ENCODE data around the gene PLAAT4.
"Not testable (repeated sequence)": the region's sequence is repeated elsewhere in the genome, so short reads cannot be mapped to it uniquely, and the experiment has no call there.

DNA sequence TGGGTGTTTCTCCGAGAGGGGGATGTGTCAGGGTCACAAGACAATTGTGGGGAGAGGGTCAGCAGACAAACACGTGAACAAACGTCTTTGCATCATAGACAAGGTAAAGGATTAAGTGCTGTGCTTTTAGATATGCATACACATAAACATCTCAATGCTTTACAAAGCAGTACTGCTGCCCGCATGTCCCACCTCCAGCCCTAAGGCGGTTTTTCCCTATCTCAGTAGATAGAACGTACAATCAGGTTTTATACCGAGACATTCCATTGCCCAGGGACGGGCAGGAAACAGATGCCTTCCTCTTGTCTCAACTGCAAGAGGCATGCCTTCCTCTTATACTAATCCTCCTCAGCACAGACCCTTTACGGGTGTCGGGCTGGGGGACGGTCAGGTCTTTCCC, 8.5 kb upstream of the PLAAT4 start:
- not testable (repeated sequence) for TF ChIP-seq POLR2A (IDR thresholded peaks at IDR 0.05)
- TF ChIP-seq, protein P1, sequence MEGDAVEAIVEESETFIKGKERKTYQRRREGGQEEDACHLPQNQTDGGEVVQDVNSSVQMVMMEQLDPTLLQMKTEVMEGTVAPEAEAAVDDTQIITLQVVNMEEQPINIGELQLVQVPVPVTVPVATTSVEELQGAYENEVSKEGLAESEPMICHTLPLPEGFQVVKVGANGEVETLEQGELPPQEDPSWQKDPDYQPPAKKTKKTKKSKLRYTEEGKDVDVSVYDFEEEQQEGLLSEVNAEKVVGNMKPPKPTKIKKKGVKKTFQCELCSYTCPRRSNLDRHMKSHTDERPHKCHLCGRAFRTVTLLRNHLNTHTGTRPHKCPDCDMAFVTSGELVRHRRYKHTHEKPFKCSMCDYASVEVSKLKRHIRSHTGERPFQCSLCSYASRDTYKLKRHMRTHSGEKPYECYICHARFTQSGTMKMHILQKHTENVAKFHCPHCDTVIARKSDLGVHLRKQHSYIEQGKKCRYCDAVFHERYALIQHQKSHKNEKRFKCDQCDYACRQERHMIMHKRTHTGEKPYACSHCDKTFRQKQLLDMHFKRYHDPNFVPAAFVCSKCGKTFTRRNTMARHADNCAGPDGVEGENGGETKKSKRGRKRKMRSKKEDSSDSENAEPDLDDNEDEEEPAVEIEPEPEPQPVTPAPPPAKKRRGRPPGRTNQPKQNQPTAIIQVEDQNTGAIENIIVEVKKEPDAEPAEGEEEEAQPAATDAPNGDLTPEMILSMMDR (IDR thresholded peaks at IDR 0.05): not testable (repeated sequence)
